HG03457 (cell line): Measurements from ENCODE around the gene HNF4A.

Experiments
- ATAC-seq: cut with Tn5 transposase; IDR thresholded peaks from one replicate; pipeline ENCODE4 v1.9.1; 2021; ENCODE audit warnings: moderate number of reproducible peaks; ENCODE audit not compliant: unreplicated experiment

HNF4A gene

GRCh38 chr20:44420497-44420896, 65.0 kb downstream of the HNF4A start:
- ATAC-seq: no peak

DNA sequence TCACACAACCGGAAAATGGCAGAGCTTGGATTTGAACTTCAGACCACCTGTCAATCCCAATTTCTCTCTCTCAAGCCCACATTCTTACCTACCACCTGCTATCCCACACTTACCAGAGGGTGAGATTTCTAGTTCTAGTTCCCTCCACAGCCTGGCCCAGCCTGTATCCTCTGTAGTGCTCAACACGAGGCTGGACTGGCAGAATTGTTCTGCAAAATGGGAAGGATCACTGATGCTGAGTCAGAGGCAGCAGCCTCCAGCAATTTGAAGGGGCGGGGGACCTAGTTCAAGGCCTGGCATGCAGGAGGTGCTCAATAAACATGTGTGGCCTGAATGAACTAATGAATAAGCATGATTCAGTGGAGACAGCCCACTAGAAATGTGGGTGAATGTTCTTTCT, 66.6 kb downstream of the HNF4A start:
- no peak for ATAC-seq

- ATAC-seq: no peak
Measured at GRCh38 chr20:44423480-44423879, 68.0 kb downstream of the HNF4A start.

GRCh38 chr20:44424039-44424495, 68.6 kb downstream of the HNF4A start:
- ATAC-seq: no peak

DNA sequence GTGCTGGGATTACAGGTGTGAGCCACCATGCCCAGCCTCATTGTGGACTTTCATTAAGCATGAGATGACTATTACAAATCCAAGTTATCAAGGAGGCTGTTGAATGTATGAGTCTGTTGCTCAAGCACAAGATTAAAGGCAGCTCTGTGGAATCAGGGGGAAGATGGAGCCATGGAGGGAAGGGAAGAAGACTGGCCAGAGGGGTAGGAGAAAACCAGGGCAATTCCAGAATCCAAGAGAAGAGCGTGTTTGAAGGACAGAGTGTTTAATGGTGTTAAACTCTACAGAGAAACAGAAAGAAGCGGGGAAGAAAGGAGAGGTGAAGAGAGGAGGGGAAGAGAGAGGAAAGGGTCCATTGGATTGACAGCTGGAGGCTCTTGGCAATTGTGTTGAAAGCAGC, 70.4 kb downstream of the HNF4A start:
- no peak for ATAC-seq

DNA sequence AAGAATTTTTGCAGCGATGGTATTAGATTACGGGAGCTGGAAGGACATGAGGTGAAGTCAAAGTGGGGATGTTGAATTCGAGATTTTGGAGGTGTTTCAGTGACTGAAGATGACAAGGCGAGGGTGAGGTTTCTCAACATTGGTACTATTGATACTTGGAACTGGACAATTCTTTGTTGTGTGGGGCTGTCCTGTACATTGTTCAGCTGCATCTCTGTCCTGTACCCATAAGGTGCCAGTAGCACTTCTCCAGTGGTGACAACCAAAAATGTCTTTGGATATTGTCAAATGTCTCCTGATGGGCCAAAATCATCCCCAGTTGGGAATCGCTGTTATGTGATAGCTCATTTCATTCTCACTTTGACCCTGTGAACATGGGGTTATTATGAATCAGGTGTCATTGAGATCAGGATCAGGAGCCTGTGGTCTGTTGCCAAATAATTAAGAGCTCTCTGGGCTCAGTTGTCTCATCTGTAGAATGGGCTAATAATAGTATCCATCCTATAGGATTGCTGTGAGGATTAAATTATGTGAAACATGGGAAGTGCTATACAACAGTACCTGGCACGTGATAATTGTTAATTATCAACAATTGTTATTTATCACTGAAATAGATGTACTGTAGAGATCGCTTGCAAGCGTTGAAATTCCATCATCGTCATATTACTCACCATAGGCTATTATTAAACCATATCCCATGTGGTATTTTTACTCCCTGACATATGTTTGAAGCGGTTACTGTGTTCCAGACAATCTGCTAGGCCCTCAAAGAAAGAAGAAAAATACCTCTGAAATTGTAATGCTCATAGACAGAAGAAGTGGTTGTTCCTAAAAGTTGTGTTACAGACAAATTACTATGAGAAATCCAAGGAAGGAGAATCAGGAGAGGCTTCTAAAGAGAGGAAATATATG, 71.6 kb downstream of the HNF4A start:
- no peak for ATAC-seq

DNA sequence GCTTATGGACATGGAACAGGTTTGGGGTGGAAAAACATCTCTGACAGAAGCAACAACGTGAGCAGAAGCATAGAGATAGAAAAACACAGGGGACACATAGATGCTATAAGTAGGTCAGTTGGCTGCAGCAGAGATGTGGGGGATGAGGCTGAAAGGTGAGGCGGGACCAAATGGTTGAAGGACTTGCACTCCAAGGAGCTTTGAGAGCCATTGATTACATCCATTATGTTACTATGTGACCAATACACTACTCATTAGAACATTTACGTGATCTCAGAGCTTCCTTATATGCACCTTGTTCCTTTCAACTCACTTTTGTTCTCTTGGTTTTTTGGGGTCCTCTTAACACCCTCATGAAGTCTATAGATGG, 72.3 kb downstream of the HNF4A start:
- no peak for ATAC-seq

DNA sequence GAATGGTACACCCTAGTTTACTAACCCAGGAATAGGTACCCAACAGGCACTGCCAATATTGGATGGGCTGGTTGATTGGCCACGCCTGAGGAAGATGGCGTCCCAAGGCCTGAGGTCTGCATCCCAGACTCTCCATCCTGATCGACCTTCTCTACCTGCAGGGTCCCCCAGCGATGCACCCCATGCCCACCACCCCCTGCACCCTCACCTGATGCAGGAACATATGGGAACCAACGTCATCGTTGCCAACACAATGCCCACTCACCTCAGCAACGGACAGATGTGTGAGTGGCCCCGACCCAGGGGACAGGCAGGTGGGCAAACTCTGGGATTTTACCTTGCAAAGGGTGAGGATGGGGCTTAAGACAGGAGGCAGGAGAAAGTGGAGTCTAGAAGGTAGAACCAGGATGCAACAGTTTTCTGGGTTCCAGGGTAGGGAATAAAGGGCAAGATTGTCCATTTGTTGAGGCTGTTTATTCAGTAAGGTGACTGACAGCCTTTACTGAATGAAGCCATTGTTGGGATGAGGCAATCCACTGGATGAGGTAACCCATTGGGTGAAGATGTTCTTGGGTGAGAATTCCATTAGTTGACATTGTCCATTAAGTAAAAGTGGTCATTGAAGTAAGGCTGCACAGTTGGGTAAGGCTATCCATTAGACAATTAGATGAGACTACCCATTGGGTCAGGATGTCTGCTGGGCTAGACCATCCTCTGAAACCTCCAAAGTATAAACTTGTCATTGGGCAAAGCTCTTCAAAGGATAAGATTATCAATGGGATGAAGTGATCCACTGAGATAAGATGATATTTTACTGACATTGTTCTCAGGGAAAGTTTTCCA, 72.9 kb downstream of the HNF4A start:
- ATAC-seq: no peak

DNA sequence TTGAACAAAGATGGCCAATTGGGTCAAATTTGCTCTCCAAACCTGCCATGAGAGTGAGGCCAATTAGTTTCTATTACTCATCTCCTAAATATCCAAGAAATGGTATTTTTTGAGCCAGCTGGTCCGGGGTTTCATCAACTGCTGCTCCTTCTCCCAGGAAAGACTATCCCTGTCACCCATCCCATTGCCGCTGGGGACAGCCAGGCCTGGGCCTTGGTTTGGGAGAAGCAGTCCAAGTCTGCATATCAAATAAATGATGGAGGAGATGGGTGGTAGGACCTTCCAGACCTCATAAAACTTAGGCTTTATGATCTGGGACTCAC, 73.5 kb downstream of the HNF4A start:
- ATAC-seq: no peak

DNA sequence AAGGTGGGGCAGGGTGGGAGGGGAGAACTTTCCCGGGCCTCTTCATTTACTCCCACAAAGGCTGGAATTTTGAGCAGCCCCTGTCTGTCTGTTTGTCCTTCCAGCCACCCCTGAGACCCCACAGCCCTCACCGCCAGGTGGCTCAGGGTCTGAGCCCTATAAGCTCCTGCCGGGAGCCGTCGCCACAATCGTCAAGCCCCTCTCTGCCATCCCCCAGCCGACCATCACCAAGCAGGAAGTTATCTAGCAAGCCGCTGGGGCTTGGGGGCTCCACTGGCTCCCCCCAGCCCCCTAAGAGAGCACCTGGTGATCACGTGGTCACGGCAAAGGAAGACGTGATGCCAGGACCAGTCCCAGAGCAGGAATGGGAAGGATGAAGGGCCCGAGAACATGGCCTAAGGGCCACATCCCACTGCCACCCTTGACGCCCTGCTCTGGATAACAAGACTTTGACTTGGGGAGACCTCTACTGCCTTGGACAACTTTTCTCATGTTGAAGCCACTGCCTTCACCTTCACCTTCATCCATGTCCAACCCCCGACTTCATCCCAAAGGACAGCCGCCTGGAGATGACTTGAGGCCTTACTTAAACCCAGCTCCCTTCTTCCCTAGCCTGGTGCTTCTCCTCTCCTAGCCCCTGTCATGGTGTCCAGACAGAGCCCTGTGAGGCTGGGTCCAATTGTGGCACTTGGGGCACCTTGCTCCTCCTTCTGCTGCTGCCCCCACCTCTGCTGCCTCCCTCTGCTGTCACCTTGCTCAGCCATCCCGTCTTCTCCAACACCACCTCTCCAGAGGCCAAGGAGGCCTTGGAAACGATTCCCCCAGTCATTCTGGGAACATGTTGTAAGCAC, 74.1 kb downstream of the HNF4A start:
- ATAC-seq: no peak

DNA sequence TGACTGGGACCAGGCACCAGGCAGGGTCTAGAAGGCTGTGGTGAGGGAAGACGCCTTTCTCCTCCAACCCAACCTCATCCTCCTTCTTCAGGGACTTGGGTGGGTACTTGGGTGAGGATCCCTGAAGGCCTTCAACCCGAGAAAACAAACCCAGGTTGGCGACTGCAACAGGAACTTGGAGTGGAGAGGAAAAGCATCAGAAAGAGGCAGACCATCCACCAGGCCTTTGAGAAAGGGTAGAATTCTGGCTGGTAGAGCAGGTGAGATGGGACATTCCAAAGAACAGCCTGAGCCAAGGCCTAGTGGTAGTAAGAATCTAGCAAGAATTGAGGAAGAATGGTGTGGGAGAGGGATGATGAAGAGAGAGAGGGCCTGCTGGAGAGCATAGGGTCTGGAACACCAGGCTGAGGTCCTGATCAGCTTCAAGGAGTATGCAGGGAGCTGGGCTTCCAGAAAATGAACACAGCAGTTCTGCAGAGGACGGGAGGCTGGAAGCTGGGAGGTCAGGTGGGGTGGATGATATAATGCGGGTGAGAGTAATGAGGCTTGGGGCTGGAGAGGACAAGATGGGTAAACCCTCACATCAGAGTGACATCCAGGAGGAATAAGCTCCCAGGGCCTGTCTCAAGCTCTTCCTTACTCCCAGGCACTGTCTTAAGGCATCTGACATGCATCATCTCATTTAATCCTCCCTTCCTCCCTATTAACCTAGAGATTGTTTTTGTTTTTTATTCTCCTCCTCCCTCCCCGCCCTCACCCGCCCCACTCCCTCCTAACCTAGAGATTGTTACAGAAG, 75.0 kb downstream of the HNF4A start:
- no peak for ATAC-seq

GRCh38 chr20:44431118-44431501, 75.6 kb downstream of the HNF4A start:
- ATAC-seq: no peak

GRCh38 chr20:44431502-44432234, 76.2 kb downstream of the HNF4A start:
- ATAC-seq: no peak

DNA sequence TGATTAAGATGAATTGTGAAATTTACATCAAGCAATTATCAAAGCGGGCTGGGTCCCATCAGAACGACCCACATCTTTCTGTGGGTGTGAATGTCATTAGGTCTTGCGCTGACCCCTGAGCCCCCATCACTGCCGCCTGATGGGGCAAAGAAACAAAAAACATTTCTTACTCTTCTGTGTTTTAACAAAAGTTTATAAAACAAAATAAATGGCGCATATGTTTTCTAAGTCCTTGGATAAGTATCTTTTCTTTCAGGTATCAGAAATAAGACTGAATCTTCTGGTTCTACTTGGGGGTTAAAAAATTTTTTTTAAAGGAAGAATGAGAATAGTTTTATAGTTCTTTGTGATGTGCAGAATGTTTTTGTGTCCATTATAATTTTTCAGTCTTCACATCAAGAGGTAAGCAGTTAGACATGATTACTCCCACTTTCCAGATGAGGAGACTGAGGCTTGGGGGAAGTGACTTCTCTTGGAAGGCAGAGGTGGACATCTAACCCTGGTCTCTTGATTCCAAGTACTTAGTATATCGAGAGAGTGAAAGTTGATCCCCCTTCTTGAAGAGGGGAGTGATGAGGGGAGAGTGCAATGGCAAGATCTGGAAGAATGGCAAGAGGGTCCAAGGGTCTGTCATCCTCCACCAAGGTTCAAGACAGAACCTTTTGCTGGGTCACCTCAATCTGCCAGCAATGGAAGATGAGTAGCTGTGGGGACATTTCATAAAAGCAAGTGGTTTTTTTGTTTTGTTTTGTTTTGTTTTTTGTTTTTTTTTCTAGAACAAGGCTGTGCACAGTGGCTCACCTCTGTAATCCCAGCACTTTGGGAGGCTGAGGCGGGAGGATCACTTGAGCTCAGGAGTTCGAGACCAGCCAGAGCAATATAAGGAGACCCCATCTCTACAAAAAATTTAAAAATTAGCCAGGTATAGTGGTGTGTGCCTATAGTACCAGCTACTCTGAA, 77.4 kb downstream of the HNF4A start:
- ATAC-seq: no peak

DNA sequence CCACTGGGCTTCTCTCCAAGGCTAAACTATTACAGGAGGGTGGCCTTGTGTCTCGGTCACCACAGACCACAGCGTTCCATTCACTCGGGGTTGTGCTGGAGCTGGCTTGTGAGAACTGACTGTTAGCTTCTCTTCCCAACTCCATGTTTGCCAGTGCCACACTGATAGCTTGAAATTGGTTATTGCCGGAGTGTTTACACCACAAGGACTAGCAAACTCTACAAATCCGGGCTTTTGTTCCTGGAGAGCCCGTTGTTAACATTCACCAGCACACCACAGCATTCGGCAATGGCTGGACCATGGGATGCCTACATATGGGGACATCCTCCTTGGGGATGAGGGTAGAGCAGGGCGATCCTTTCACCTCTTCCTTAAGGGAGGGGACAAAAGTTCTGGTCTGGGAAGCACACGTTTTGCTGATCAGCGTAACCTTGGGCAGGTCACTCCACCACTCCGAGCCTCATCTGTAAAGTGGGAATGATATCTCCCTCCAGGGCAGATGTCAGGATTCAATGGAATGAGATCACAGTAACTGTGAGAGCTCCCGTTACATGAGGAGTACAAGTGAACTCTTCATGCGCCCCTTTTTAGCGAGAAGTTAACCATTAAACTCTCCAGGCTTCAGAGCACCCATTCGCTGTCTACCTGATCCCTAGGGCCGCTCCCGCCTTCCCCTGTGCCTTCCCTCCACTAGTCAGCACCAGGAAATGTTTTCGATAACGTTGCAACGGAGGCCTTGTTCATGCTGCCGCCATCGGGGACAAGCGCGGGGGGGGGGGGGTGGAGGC, 78.4 kb downstream of the HNF4A start:
- ATAC-seq: no peak

GRCh38 chr20:44435630-44436335, 80.3 kb downstream of the HNF4A start:
- ATAC-seq: no peak

DNA sequence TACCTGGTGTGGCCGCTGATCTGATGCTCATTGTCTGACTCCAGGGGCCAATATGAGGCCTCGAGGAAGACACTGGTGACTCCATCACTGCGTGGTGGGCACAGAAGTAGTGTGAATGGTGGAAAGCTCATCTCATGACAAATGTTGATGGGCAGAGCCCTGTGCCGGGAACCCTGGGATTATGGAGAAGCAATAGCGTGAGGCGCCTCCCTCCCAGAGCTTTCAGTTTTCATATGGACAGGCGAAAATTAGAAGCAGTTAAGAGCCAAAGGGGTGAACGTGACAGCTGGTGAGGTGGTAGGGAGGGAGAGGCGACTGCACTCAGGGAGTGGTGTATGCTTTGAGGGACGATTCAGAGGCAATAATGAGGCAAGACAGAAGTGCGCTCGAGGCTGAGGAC, 80.9 kb downstream of the HNF4A start:
- no peak for ATAC-seq
